Heart right ventricle (tissue), 16 donors: ENCODE results near the gene ILKAP. TPM values are rescaled to one million over a fixed set of nuclear protein-coding genes. Genes with fewer than 3 reads are reported as not detected.
A peak's percentile ranks its signal among the peaks of the same experiment; 100 is the strongest.

Experiments
- ATAC-seq, 8 donors: fragments of 200-7000 bp; cut with Tn5 transposase; one replicate each; pipeline ENCODE4 v1.9.1; 2020; ENCODE audit warnings: mild to moderate bottlenecking in 8 of 8, moderate library complexity in 8 of 8, moderate number of reproducible peaks in 1 of 8
- DNase-seq, 2 donors: peaks; one replicate each; pipeline ENCODE4 v3.0.0-alpha.2; 2020
- H3K27ac ChIP-seq, 10 donors: fragments of 200-600 bp; sonication (generic) in 2 of 10; one replicate each; pipeline versions ENCODE4 v1.5.0 to v1.8.0; 2020 to 2022; ENCODE audit warnings: mild to moderate bottlenecking in 3 of 10
- H3K27me3 ChIP-seq, 7 donors: fragments of 200-600 bp; one replicate each; pipeline ENCODE4 v1.8.0; 2021 to 2022; ENCODE audit warnings: mild to moderate bottlenecking in 2 of 7
- H3K36me3 ChIP-seq, 9 donors: fragments of 200-600 bp; sonication (generic) in 1 of 9; one replicate each; pipeline versions ENCODE4 v1.5.0 to v1.8.0; 2020 to 2022; ENCODE audit warnings: mild to moderate bottlenecking in 2 of 9
- H3K4me1 ChIP-seq, 9 donors: fragments of 200-600 bp; sonication (generic) in 1 of 9; one replicate each; pipeline versions ENCODE4 v1.5.0 to v1.8.0; 2020 to 2022; ENCODE audit warnings: mild to moderate bottlenecking in 4 of 9
- H3K4me3 ChIP-seq, 10 donors: fragments of 200-600 bp; sonication (generic) in 2 of 10; one replicate each; pipeline versions ENCODE4 v1.5.0 to v1.8.0; 2020 to 2022; ENCODE audit warnings: mild to moderate bottlenecking in 7 of 10, moderate library complexity in 2 of 10
- H3K9me3 ChIP-seq, 11 donors: fragments of 200-600 bp in 10 of 11; sonication (generic) in 2 of 11; one replicate each; pipeline versions ENCODE4 v1.5.0 to v1.8.0; 2013 to 2022; ENCODE audit warnings: mild to moderate bottlenecking in 2 of 11, control low read depth in 1 of 11, moderate library complexity in 1 of 11
- CTCF ChIP-seq, 9 donors: fragments of 200-600 bp; sonication (generic) in 2 of 9; IDR thresholded peaks; one replicate each; pipeline versions ENCODE4 v1.5.0 to v1.8.0; 2021 to 2022; ENCODE audit warnings: antibody characterized with exemption in 9 of 9, mild to moderate bottlenecking in 5 of 9, moderate library complexity in 1 of 9
- WGBS, 2 donors: extraction: QIAGEN DNeasy Blood & Tissue Kit; methylation state at CpG; one replicate each; pipeline ENCODE4 v1.1.7; 2013; ENCODE audit warnings: inconsistent platforms in 1 of 2; 5-methylcytosine and 5-hydroxymethylcytosine counted together
- intact Hi-C, 10 donors: fragments of 100-400 bp; cut with DNase I; formaldehyde crosslinking; loops; one replicate each; pipeline versions ENCODE4 v1.11.1 to v1.14.2; 2022
- polyA plus RNA-seq, 2 donors: library from polyadenylated mRNA; stranded (reverse); fragments of 200-250 nt; gene quantifications; one replicate each; pipeline ENCODE4 v1.2.3, GENCODE V29; 2013
- total RNA-seq, 10 donors: library from RNA; stranded (reverse); fragmentation: NEBNext Ultra II Directional in 3 of 10; extraction: Animal tissue kit (Norgen Biotek cat#: 25700) in 3 of 10; gene quantifications; one replicate each; pipeline versions ENCODE4 v1.2.1 to v1.2.4, GENCODE V29; 2021 to 2023
- donor health status: Arrhythmogenic right ventricular cardiomyopathy.
- donor health status: ischemic (EF 13 %, LVEDD 7.1; RV severe dilation, severe dysfunction).
- donor health status: healthy with polysubstance abuse.
- donor health status: DM: no; HTN: yes; CAD: no.
- donor health status: DM: no; HTN: no; CAD: no.
- donor health status: ischemic (EF 25% LVEDD 6.9; RV normal size, moderate dysfunction).
- donor health status: ischemic (EF 25% LVEDD 5.7; RV mildly dilated, moderate dysfunction).
- donor health status: healthy.
- donor health status: DM: yes; HTN: yes; CAD: no.
- donor health status: Ischemic cardiomyopathy.
- donor health status: ischemic (EF 35%, LVEDD 5.7; RV mildly dilated, moderate dysfunction).
- donor health status: nonischemic (EF 11% LVEDD 7.7; RV severe dilation, severe dysfunction).
- donor health status: DM: yes; HTN: yes; CAD: no.
- donor health status: PGD.
- donor health status: ischemic (EF 29% LVEDD 5.4; RV normal size, mild dysfunction).
- donor health status: nonischemic (EF 23%, LVEDD 6.1; RV moderate dilation, normal function).

Gene ILKAP
- total and polyA plus RNA-seq, 12 donors: 19.6 to 83.9 (median 25.6) TPM

- peaks cover 10 to 46% (median 33%) of the 10 kb centered on the region in 9 donors for H3K4me1 ChIP-seq
- 22 to 23% methylated on average over 60 to 75 of the region's 75 CpGs for WGBS, 2 donors
- TF ChIP-seq CTCF (IDR thresholded peaks at IDR 0.05): no peak
- no peaks in the 10 kb centered on the region for H3K9me3 ChIP-seq
- H3K36me3 ChIP-seq: peaks cover 0 to 5% (median 0%) of the 10 kb centered on the region in 9 donors
- H3K27ac ChIP-seq: no peak overlapping the region
- ATAC-seq (peak in 1 of 8 donors; percentile 2), DNase-seq (peak in 1 of 2 donors; percentile 36)
- intact Hi-C loops: no loop called here
- H3K4me3 ChIP-seq: peak overlapping the region in 9 of 10 donors; percentile 15 to 69 (median 65)
- H3K27me3 ChIP-seq: peaks cover 0 to 60% (median 19%) of the 10 kb centered on the region in 7 donors
These were observed 35.5 kb upstream of the ILKAP start for GRCh38 chr2:238238766-238239542.

- no peak overlapping the region for H3K4me3 ChIP-seq
- intact Hi-C loops: no loop called here
- H3K9me3 ChIP-seq: no peaks in the 10 kb centered on the region
- ATAC-seq (no peak), DNase-seq (no peak)
- no peaks in the 10 kb centered on the region for H3K36me3 ChIP-seq
- no peak overlapping the region for H3K27ac ChIP-seq
- 91% methylated on average over 5 of the region's 5 CpGs for WGBS, 2 donors
- H3K4me1 ChIP-seq: peaks cover 10 to 42% (median 31%) of the 10 kb centered on the region in 9 donors
- peaks cover 0 to 60% (median 19%) of the 10 kb centered on the region in 7 donors for H3K27me3 ChIP-seq
- no peak for TF ChIP-seq CTCF (IDR thresholded peaks at IDR 0.05)
These were observed 34.8 kb upstream of the ILKAP start for GRCh38 chr2:238238311-238238765.

GRCh38 chr2:238237431-238238135 is 34.1 kb upstream of the ILKAP start:
- TF ChIP-seq CTCF (IDR thresholded peaks at IDR 0.05): no peak
- ATAC-seq: no peak
- peaks cover 5 to 34% (median 24%) of the 10 kb centered on the region in 9 donors for H3K4me1 ChIP-seq
- no peaks in the 10 kb centered on the region for H3K9me3 ChIP-seq
- H3K4me3 ChIP-seq: no peak overlapping the region
- no peak for DNase-seq
- 79 to 90% methylated on average over 11 of the region's 11 CpGs for WGBS, 2 donors
- intact Hi-C loops: no loop called here
- H3K27me3 ChIP-seq: peaks cover 0 to 60% (median 19%) of the 10 kb centered on the region in 7 donors
- H3K27ac ChIP-seq: no peak overlapping the region
- H3K36me3 ChIP-seq: no peaks in the 10 kb centered on the region

GRCh38 chr2:238236571-238236970 is 33.1 kb upstream of the ILKAP start:
- Histone ChIP-seq H3K4me3 (no peak overlapping the region), H3K36me3 (no peaks in the 10 kb centered on the region), H3K27me3 (peaks cover 0 to 58% (median 19%) of the 10 kb centered on the region in 7 donors), H3K9me3 (no peaks in the 10 kb centered on the region), H3K27ac (no peak overlapping the region), H3K4me1 (peaks cover 4 to 32% (median 18%) of the 10 kb centered on the region in 9 donors)
- intact Hi-C loops: no loop called here
- WGBS, 2 donors: 81 to 93% methylated on average over 4 of the region's 4 CpGs
- ATAC-seq (no peak), DNase-seq (no peak)
- TF ChIP-seq CTCF (IDR thresholded peaks at IDR 0.05): no peak
